Bronchial epithelial cell (primary cell): ENCODE results near the gene DNAH3. TPM values are rescaled to one million over a fixed set of nuclear protein-coding genes. Genes with fewer than 3 reads are reported as not detected.
"Not testable (repeated sequence)": the region's sequence is repeated elsewhere in the genome, so short reads cannot be mapped to it uniquely, and the experiment has no call there.

Source experiments
- DNase-seq: peaks from one replicate; pipeline ENCODE4 v3.0.0-alpha.2; 2010; ENCODE audit warnings: low read depth
- FAIRE-seq: peaks from 2 replicates; lab custom pipeline; 2011; peaks lifted over from hg19 to GRCh38; lab: Jason Lieb, UNC
- H3K27me3 ChIP-seq: 2 replicates; pipeline ENCODE4 v1.5.1; 2011; ENCODE audit warnings: low read length; ENCODE audit not compliant: control insufficient read depth, insufficient read depth
- H3K36me3 ChIP-seq: 2 replicates; pipeline ENCODE4 v1.5.1; 2011; ENCODE audit warnings: low read length; ENCODE audit not compliant: control insufficient read depth, insufficient read depth
- H3K4me3 ChIP-seq: 2 replicates; pipeline ENCODE4 v1.5.1; 2011; ENCODE audit warnings: mild to moderate bottlenecking, low read depth, low read length, control low read depth
- CTCF ChIP-seq: IDR thresholded peaks from 2 replicates; pipeline ENCODE4 v1.5.1; 2011; ENCODE audit warnings: mild to moderate bottlenecking, moderate library complexity, low read length, control low read depth, inconsistent platforms; ENCODE audit not compliant: insufficient read depth, severe bottlenecking
- total RNA-seq: library from RNA; depleted of rRNA; stranded (reverse); fragments of >200 nt; gene quantifications from 2 replicates; pipeline ENCODE4 v1.2.1, GENCODE V29; 2014

DNAH3 gene
- total RNA-seq, 1 donor from 2014 or later, result 0.26 TPM

GRCh38 chr16:21101631-21102420, 48.8 kb downstream of the DNAH3 start:
- H3K36me3 ChIP-seq, result no peaks in the 10 kb centered on the region
- H3K4me3 ChIP-seq, result no peak overlapping the region
- FAIRE-seq (no peak), DNase-seq (no peak)
- peak; percentile 60 for TF ChIP-seq CTCF
- no peaks in the 10 kb centered on the region for H3K27me3 ChIP-seq

- Histone ChIP-seq H3K27me3 (no peaks in the 10 kb centered on the region), H3K36me3 (no peaks in the 10 kb centered on the region), H3K4me3 (no peak overlapping the region)
- FAIRE-seq (no peak), DNase-seq (peak; percentile 73)
- no peak for TF ChIP-seq CTCF
Measured at GRCh38 chr16:21100447-21100846, 50.2 kb downstream of the DNAH3 start.

- Histone ChIP-seq H3K4me3 (no peak overlapping the region), H3K36me3 (no peaks in the 10 kb centered on the region), H3K27me3 (no peaks in the 10 kb centered on the region)
- no peak for FAIRE-seq
- TF ChIP-seq CTCF, result no peak
- DNase-seq, result no peak
Measured at GRCh38 chr16:21097151-21097550, 53.5 kb downstream of the DNAH3 start.

GRCh38 chr16:21094719-21095118, 55.9 kb downstream of the DNAH3 start:
- not testable (repeated sequence) for DNase-seq, H3K4me3 ChIP-seq, FAIRE-seq, H3K27me3 ChIP-seq, H3K36me3 ChIP-seq

GRCh38 chr16:21092951-21093350, 57.7 kb downstream of the DNAH3 start:
- Histone ChIP-seq H3K4me3 (no peak overlapping the region), H3K27me3 (no peaks in the 10 kb centered on the region), H3K36me3 (no peaks in the 10 kb centered on the region)
- no peak for TF ChIP-seq CTCF
- FAIRE-seq (no peak), DNase-seq (no peak)

GRCh38 chr16:21088646-21089538, 61.8 kb downstream of the DNAH3 start:
- H3K27me3 ChIP-seq, result no peaks in the 10 kb centered on the region
- DNase-seq (peak; percentile 46), FAIRE-seq (no peak)
- no peak for TF ChIP-seq CTCF
- H3K36me3 ChIP-seq, result no peaks in the 10 kb centered on the region
- no peak overlapping the region for H3K4me3 ChIP-seq
